HG03159 (cell line): ENCODE results near the gene CROCC2.
"Not testable (repeated sequence)": the region's sequence is repeated elsewhere in the genome, so short reads cannot be mapped to it uniquely, and the experiment has no call there.

Experiments
- ATAC-seq: cut with Tn5 transposase; IDR thresholded peaks from one replicate; pipeline ENCODE4 v1.9.1; 2021; ENCODE audit warnings: mild to moderate bottlenecking, moderate library complexity; ENCODE audit not compliant: unreplicated experiment

Gene CROCC2

DNA sequence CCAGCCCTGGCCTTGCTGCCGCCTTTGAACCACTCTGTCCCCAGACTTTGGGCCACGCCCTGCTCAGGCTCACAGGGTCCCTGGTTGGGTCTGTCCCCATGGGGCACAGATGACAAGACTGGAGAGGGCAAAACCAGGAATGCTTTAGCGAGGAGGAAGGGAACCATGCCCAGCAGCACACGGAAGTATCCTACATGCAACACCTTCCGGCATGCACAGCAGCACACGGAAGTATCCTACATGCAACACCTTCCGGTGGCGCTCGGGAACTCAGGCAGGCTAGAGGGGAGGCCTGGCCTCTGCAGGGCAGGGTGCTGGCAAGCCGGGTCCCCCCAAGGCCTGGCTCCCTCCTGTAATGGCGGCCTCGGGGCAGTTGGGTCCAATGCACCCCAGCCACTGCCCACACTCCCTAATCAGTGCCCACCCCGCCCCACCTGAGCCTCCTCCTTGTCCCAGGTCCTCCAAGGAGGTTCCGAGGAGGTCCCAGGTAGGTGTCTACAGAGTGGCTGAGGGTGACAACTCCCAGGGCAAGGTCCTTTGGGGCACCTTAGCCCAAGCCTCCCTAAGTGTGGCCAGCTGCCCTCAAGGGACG, 58.7 kb downstream of the CROCC2 start:
- ATAC-seq, result no peak

DNA sequence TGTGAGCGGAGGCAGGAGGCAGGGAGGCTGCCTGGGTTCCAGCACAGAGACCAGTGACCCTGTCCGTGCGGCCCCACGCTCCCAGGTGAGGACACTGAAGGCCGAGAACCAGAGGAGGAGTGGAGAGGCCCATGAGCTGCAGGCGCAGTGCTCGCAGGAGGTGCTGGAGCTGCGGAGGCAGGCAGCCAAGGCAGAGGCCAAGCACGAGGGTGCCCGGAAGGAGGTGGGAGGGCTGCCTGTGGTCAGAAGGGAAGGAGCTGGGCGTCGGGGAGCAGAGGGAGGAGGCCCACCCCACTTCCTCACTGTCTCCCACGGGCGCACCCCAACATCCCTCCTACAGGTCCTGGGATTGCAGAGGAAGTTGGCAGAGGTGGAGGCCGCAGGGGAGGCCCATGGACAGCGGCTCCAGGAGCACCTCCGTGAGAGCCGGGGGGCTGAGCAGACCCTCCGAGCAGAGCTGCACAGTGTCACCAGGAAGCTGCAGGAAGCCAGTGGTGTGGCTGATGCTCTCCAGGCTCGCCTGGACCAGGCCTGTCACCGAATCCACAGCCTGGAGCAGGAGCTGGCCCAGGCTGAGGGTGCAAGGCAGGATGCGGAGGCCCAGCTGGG, 59.3 kb downstream of the CROCC2 start:
- ATAC-seq, result no peak

DNA sequence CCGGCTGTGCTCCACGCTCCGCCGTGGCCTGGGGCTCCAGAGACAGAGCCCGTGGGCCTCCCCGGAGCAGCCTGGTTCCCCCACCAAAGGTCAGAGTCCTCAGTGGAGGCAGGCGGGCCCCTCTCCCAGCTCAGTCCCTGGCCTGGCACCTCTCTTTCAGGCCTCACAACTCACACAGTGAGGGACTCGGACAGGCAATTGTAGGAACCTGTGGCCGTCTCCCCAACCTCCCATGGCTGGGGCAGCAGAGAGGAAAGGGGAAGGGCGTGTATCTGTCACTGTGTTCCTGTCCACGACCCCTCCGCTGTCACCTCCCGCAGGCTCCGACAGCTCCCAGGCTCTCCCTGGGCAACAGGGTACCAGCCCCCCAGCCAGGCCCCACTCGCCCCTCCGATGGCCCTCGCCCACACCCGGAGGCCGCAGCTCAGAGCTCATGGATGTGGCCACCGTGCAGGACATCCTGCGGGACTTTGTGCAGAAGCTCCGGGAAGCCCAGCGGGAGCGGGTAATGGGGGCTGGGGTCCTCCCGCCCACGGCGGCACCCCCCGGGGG, 59.8 kb downstream of the CROCC2 start:
- no peak for ATAC-seq

- no peak for ATAC-seq
Measured at GRCh38 chr2:240966457-240966905, 60.3 kb downstream of the CROCC2 start.

DNA sequence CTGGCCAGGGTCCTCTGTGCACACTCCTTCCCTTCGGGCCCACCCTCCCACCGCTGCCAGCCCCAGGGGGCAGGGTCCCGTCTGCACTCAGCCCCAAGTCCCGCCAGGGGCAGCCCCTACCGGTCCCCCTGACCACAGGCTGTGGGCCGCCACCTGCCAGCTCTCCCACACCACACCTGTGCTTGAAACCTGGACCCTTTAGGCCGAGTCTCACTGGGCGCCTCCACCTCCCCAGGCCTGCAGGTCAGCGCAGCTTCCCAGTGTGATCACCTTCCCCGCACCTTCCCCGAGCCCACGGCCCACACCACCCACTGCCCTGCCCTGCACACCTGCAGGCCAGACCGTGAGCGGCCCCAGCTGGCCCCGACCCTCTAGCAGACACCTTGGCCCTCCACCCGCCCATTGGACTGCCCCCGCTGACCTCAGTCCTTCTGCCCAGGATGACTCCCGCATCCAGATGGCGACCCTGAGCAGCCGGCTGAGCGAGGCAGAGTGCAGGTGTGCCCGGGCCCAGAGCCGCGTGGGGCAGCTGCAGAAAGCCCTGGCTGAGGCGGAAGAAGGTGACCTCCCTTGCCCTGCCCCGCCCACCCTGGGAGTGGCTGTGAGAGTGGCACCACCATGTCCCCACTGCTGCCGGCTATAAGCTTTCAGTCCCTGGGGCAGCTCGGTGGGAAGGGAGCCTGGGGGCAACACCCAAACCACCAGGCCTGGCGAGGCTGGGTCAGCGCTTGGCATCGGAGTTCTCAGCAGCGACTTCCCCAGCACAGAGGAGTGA, 61.0 kb downstream of the CROCC2 start:
- no peak for ATAC-seq

DNA sequence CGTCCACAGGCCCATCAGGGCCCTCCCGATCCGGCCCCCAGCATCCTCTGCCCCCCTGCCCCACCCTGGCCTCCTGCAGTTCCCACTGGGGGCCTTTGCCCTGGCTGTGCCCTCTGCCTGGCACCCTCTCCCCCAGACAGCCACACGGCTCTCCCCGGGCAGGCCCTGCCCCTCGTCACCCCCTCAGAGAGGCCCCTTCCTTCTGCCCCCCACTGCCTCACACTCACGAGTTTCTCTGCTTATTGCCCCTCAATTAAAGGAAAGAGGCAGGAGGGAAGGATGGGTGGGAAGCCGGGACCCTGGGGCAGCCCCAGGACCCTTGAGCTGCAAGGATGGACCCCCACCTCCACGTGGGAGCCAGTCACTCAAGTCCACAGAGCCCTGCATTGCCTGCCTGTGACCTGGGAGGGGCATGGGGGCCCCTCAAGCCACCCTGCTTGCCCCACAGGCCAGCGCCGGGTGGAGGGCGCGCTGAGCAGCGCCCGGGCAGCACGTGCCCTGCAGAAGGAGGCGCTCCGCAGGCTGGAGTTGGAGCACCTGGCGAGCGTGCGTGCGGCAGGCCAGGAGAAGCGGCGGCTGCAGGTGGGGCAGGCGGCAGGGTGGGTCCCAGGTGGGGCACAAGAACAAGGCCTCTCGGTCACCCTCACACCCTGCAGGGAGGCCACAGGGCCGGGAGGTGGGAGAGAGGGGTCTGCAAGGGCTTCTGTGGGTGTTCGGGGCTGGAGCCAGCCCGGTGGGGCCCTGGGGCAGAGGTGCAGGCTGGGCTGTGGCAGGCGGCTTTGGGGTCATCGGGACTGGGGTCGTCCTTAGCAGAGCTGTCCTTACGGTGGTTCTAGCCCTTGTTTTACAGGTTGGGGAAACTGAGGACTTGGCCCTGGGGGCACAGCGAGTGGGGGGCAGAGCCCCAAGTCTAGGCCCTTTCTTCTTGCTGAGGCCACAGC, 61.8 kb downstream of the CROCC2 start:
- no peak for ATAC-seq

DNA sequence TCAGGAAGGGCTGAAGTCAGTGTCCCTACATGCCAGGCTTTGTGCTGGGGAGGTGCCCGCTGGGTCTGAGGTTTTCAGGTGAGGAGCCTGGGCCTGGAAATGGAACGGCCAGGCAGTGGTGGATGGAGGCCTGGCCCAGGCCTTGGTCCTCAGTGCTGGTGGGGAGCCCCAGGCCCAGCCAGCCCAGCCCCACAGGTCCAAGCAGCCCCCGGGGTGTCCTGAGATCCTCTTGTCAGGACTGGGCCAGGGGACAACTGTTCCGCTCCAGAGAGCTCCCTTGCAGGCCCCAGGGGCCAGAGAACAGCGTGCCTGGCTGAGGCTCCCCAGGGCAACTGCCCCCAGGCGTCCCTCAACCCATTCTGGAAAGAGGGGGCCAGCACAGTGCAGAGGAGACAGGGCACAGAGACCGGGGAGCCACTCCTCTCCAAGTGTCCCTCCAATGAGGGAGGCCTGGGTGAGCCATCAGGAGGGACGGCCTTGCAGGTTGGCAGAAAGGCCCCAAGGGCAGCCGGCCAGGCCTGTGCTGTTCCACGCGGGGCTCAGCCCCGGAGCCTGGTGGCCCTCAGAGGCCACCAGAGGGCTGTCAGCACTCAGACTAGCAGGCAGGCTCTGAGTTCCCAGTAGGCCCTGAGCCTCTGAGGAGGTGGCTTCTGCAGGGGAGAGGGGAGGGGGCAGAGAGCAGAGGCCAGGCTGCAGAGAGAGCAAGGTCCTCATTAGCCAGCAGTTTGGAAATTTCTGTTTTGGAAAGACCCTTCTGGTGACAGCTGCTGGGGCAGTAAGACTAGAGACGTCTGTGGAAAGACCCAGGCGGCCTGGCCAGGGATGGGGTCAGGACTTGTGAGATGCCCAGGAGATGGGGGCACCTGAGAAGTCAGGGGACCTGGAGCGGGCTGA, 62.8 kb downstream of the CROCC2 start:
- ATAC-seq, result no peak

- no peak for ATAC-seq
Measured at GRCh38 chr2:240970104-240970503, 64.0 kb downstream of the CROCC2 start.

- ATAC-seq, result no peak
Measured at GRCh38 chr2:240970816-240971215, 64.7 kb downstream of the CROCC2 start.

GRCh38 chr2:240972201-240972600, 66.1 kb downstream of the CROCC2 start:
- ATAC-seq, result no peak

- ATAC-seq, result no peak
Measured at GRCh38 chr2:240972636-240973521, 66.7 kb downstream of the CROCC2 start.

- no peak for ATAC-seq
Measured at GRCh38 chr2:240974771-240975572, 68.8 kb downstream of the CROCC2 start.

GRCh38 chr2:240975903-240976302, 69.8 kb downstream of the CROCC2 start:
- not testable (repeated sequence) for ATAC-seq

- ATAC-seq, result no peak
Measured at GRCh38 chr2:240981280-240981679, 75.1 kb downstream of the CROCC2 start.

DNA sequence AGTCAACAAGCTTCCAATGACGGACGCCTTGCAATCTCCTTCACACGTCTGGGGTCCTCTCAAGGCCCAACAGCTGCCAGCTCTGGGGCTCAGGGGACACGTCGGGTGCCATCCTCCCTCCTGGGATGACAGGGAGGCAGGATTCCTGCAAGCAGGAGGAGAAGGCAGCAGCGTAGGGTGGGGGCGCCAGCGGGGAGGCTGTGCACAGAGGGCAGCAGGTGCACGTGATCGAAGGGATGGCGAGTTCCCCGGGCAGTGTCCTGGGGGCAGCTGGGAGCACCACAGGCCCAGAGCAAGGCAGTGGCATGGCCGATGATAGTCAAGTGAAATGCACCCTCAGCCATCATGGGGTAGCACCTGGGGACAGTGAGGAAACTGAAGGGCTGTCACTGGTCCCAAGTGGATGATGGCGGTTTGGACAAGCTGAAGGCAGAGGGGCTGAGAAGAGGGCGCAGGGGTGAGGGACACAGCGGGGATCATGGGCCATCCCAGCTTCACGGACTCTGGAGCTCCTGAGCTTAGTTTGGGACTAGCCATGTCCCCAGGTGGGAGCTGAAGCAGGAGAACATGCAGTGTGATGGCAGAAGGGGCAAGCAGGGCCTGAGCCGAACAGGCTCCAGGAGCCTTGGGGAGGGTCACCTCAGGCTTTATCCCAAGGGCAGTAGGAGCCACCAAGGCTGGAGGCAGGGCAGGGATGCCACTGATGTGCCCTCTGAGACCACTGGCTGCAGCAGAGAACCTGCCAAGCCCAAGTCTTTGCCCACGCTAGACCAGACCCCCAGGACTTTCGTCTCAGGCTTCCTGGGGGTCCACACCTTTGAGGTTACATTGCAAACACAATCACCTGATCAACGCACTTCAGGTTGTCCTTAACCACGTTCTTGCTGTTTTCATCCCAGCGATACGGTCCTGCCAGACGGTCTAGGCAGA, 76.0 kb downstream of the CROCC2 start:
- no peak for ATAC-seq

DNA sequence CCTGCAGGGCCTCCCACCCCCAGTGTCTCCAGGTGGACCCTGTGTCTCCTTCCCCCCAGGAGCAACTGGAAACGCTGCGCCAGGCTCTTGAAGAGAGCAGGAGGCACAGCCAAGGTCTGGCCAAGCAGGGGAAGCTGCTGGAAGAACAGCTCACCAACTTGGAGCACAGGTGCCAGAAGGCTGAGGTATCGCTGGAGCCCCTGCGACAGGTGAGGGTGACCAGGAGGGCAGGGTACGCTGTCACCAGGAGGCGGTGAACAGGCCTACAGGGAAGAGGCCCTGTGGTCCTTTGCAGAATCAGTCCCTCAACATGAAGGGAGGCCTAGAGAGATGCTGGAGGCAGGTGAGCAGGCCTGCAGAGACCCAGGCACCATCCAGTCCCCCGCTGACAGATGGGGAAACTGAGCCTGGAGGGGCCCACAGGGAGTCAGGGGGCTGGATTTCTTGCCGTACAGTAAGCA, 76.7 kb downstream of the CROCC2 start:
- no peak for ATAC-seq
